H9 (cell line): ENCODE results near the gene UPB1. TPM values are rescaled to one million over a fixed set of nuclear protein-coding genes. Genes with fewer than 3 reads are reported as not detected.

Experiments used
- DNase-seq: peaks from one replicate; pipeline ENCODE4 v3.0.0-alpha.2; 2017
- H2AFZ ChIP-seq: one replicate; pipeline ENCODE4 v1.6.1; 2013; ENCODE audit warnings: mild to moderate bottlenecking, low read length, control low read depth, moderate library complexity
- H2AK5ac ChIP-seq: 2 replicates; pipeline ENCODE4 v1.6.1; 2013; ENCODE audit warnings: low read length, control low read depth, mixed read lengths; ENCODE audit not compliant: insufficient read length
- H2BK120ac ChIP-seq: one replicate; pipeline ENCODE4 v1.6.1; 2013; ENCODE audit warnings: low read depth, mild to moderate bottlenecking, low read length, control low read depth, inconsistent platforms; ENCODE audit not compliant: poor library complexity, severe bottlenecking
- H2BK12ac ChIP-seq: 2 replicates; pipeline ENCODE4 v1.6.1; 2013; ENCODE audit warnings: low read length, control low read depth, mixed read lengths, low read depth; ENCODE audit not compliant: insufficient read length
- H2BK15ac ChIP-seq: 2 replicates; pipeline ENCODE4 v1.6.1; 2013; ENCODE audit warnings: low read depth, low read length, control low read depth
- H2BK20ac ChIP-seq: one replicate; pipeline ENCODE4 v1.6.1; 2013; ENCODE audit warnings: low read depth, mild to moderate bottlenecking, low read length, control low read depth, inconsistent platforms; ENCODE audit not compliant: poor library complexity, severe bottlenecking
- H2BK5ac ChIP-seq: 2 replicates; pipeline ENCODE4 v1.6.1; 2013; ENCODE audit warnings: low read length, control low read depth, mixed read lengths; ENCODE audit not compliant: insufficient read length
- H3K14ac ChIP-seq: 2 replicates; pipeline ENCODE4 v1.6.1; 2013; ENCODE audit warnings: low read length, control low read depth; ENCODE audit not compliant: insufficient read depth
- H3K18ac ChIP-seq: 2 replicates; pipeline ENCODE4 v1.6.1; 2013; ENCODE audit warnings: low read depth, mild to moderate bottlenecking, mixed read lengths, low read length, control low read depth; ENCODE audit not compliant: insufficient read length
- H3K23ac ChIP-seq: 2 replicates; pipeline ENCODE4 v1.6.1; 2013; ENCODE audit warnings: low read length, control low read depth, mixed read lengths, low read depth; ENCODE audit not compliant: insufficient read length
- H3K23me2 ChIP-seq: 2 replicates; pipeline ENCODE4 v1.6.1; 2013; ENCODE audit warnings: low read depth, mild to moderate bottlenecking, mixed read lengths, low read length, control low read depth; ENCODE audit not compliant: insufficient read length, poor library complexity, severe bottlenecking
- H3K27ac ChIP-seq: 2 replicates; pipeline ENCODE4 v1.5.1; 2013; ENCODE audit warnings: low read length, control low read depth, mixed read lengths, low read depth; ENCODE audit not compliant: insufficient read length
- H3K27me3 ChIP-seq: 2 replicates; pipeline ENCODE4 v1.6.1; 2013; ENCODE audit warnings: low read length, control low read depth, inconsistent platforms; ENCODE audit not compliant: insufficient read depth
- H3K4ac ChIP-seq: 2 replicates; pipeline ENCODE4 v1.6.1; 2013; ENCODE audit warnings: low read depth, mild to moderate bottlenecking, control low read depth, inconsistent platforms, low read length, moderate library complexity
- H3K4me1 ChIP-seq: 2 replicates; pipeline ENCODE4 v1.6.1; 2013; ENCODE audit warnings: low read length, control low read depth, inconsistent platforms; ENCODE audit not compliant: insufficient read depth
- H3K4me2 ChIP-seq: 2 replicates; pipeline ENCODE4 v1.6.1; 2013; ENCODE audit warnings: low read length, control low read depth, mixed read lengths; ENCODE audit not compliant: insufficient read length, insufficient read depth
- H3K56ac ChIP-seq: 2 replicates; pipeline ENCODE4 v1.6.1; 2013; ENCODE audit warnings: low read depth, mild to moderate bottlenecking, mixed read lengths, low read length, control low read depth; ENCODE audit not compliant: insufficient read length
- H3K79me1 ChIP-seq: 2 replicates; pipeline ENCODE4 v1.6.1; 2013; ENCODE audit warnings: low read depth, mild to moderate bottlenecking, moderate library complexity, low read length, control low read depth, inconsistent platforms; ENCODE audit not compliant: insufficient read depth, poor library complexity, severe bottlenecking
- H3K79me2 ChIP-seq: 2 replicates; pipeline ENCODE4 v1.6.1; 2013; ENCODE audit warnings: low read length, control low read depth, inconsistent platforms; ENCODE audit not compliant: insufficient read depth
- H3K9ac ChIP-seq: 2 replicates; pipeline ENCODE4 v1.6.1; 2013; ENCODE audit warnings: low read length, control low read depth, mixed read lengths; ENCODE audit not compliant: insufficient read length; ENCODE audit errors: extremely low read depth
- H3K9me3 ChIP-seq: one replicate; pipeline ENCODE4 v1.6.1; 2013; ENCODE audit warnings: low read depth, low read length, inconsistent platforms; ENCODE audit not compliant: control insufficient read depth
- H3T11ph ChIP-seq: one replicate; pipeline ENCODE4 v1.6.1; 2013; ENCODE audit warnings: mild to moderate bottlenecking, low read length, control low read depth, inconsistent platforms
- H4K20me1 ChIP-seq: one replicate; pipeline ENCODE4 v1.6.1; 2013; ENCODE audit not compliant: control insufficient read depth, insufficient read length, insufficient read depth
- H4K5ac ChIP-seq: 2 replicates; pipeline ENCODE4 v1.6.1; 2013; ENCODE audit warnings: low read depth, mild to moderate bottlenecking, mixed read lengths, low read length, control low read depth; ENCODE audit not compliant: insufficient read length
- H4K8ac ChIP-seq: replicated peaks from 2 replicates; pipeline ENCODE4 v1.6.1; 2013; ENCODE audit warnings: low read length, control low read depth, mixed read lengths, low read depth; ENCODE audit not compliant: insufficient read length
- H4K91ac ChIP-seq: 2 replicates; pipeline ENCODE4 v1.6.1; 2013; ENCODE audit warnings: low read depth, mild to moderate bottlenecking, moderate library complexity, mixed read lengths, low read length, control low read depth; ENCODE audit not compliant: insufficient read length
- H3K27ac Mint-ChIP-seq, 3 experiments: 2 replicates in 2 of 3; 3 replicates in 1 of 3; pipeline ENCODE4 v1.8.0; 2020 to 2021; ENCODE audit warnings: mixed read lengths in 3 of 3, mild to moderate bottlenecking in 1 of 3, moderate library complexity in 1 of 3
- H3K27me3 Mint-ChIP-seq: 2 replicates; pipeline ENCODE4 v1.8.0; 2021; ENCODE audit warnings: low read depth, mild to moderate bottlenecking, moderate library complexity, mixed read lengths
- H3K36me3 Mint-ChIP-seq, 3 experiments: 2 replicates in 2 of 3; 3 replicates in 1 of 3; pipeline ENCODE4 v1.8.0; 2020 to 2021; ENCODE audit warnings: low read depth in 3 of 3, mixed read lengths in 3 of 3; ENCODE audit not compliant: insufficient read depth in 1 of 3
- H3K4me1 Mint-ChIP-seq, 2 experiments: 2 replicates each; pipeline ENCODE4 v1.8.0; 2020; ENCODE audit warnings: mixed read lengths in 2 of 2
- H3K4me3 Mint-ChIP-seq, 2 experiments: 2 replicates in 1 of 2; 3 replicates in 1 of 2; pipeline ENCODE4 v1.8.0; 2020 to 2021; ENCODE audit warnings: mild to moderate bottlenecking in 2 of 2, mixed read lengths in 2 of 2, moderate library complexity in 1 of 2
- H3K9me3 Mint-ChIP-seq, 2 experiments: 2 replicates in 1 of 2; 3 replicates in 1 of 2; pipeline ENCODE4 v1.8.0; 2020; ENCODE audit warnings: mild to moderate bottlenecking in 2 of 2, mixed read lengths in 2 of 2, moderate library complexity in 1 of 2
- CTCF ChIP-seq: fragments of 200-600 bp; sonication (generic); conservative IDR thresholded peaks from 3 replicates; pipeline ENCODE4 v1.8.0; 2021; ENCODE audit warnings: antibody characterized with exemption, mild to moderate bottlenecking
- WGBS: extraction: QIAGEN DNeasy Blood & Tissue Kit; methylation state at CpG from one replicate; pipeline ENCODE4 v1.1.7; 2013; ENCODE audit warnings: missing lambda C conversion rate, low lambda C conversion rate, mixed read lengths; ENCODE audit not compliant: insufficient read length; ENCODE audit errors: extremely low coverage; 5-methylcytosine and 5-hydroxymethylcytosine counted together
- total RNA-seq: library from RNA; stranded (reverse); gene quantifications from 2 replicates; pipeline ENCODE4 v1.2.1, GENCODE V29; 2021

UPB1 gene
- total RNA-seq, 1 experiment from 2014 or later, result not detected

GRCh38 chr22:24460418-24461089, 34.6 kb upstream of the UPB1 start:
- Histone ChIP-seq H2BK120ac (no peak overlapping the region), H3K79me2 (no peaks in the 10 kb centered on the region), H3K9ac (no peak overlapping the region), H3K9me3 (no peaks in the 10 kb centered on the region), H4K8ac (no peak overlapping the region), H3K79me1 (no peaks in the 10 kb centered on the region), H3K56ac (no peak overlapping the region), H3K4me2 (no peak overlapping the region), H3K14ac (no peak overlapping the region), H4K5ac (no peak overlapping the region), H2AK5ac (no peak overlapping the region), H2BK15ac (no peak overlapping the region), H4K20me1 (no peaks in the 10 kb centered on the region), H3K27ac (no peak overlapping the region), H3K4ac (no peak overlapping the region), H3K4me1 (peaks cover 4% of the 10 kb centered on the region; the same call in 1 of the 2 replicates), H3K23ac (no peak overlapping the region), H2BK12ac (no peak overlapping the region), H2AFZ (no peak overlapping the region), H2BK5ac (no peak overlapping the region), H3K27me3 (no peaks in the 10 kb centered on the region), H3T11ph (no peak overlapping the region), H3K18ac (no peak overlapping the region), H2BK20ac (no peak overlapping the region), H3K23me2 (no peaks in the 10 kb centered on the region), H4K91ac (no peak overlapping the region)
- TF ChIP-seq CTCF, result no peak
- H3K36me3 Mint-ChIP-seq, result no peaks in the 10 kb centered on the region
- H3K4me1 Mint-ChIP-seq, result peaks cover 10% of the 10 kb centered on the region in 2 experiments
- no CpG with 5 or more reads among the region's 10 CpGs for WGBS
- no peak overlapping the region for H3K4me3 Mint-ChIP-seq
- H3K9me3 Mint-ChIP-seq, result no peaks in the 10 kb centered on the region
- DNase-seq, result no peak
- H3K27me3 Mint-ChIP-seq, result peaks cover 5% of the 10 kb centered on the region; the same call in 1 of the 2 replicates
- no peak overlapping the region; a peak in 1 of 7 replicates for H3K27ac Mint-ChIP-seq
